ENCODE results near the gene FRMD1.
A peak's percentile ranks its signal among the peaks of the same experiment; 100 is the strongest.

Gene FRMD1

GRCh38 chr6:168015009-168015408, 64.0 kb downstream of the FRMD1 start:
- no peak overlapping the region for H3K27ac ChIP-seq
- DNase-seq (ENCODE audit: low read depth, low spot score) = no peak

GRCh38 chr6:168014428-168014827, 64.6 kb downstream of the FRMD1 start:
- DNase-seq (ENCODE audit: low read depth, low spot score) = no peak
- no peak overlapping the region for H3K27ac ChIP-seq

GRCh38 chr6:168013250-168013915, 65.6 kb downstream of the FRMD1 start:
- DNase-seq (ENCODE audit: low read depth, low spot score) = no peak
- no peak overlapping the region for H3K27ac ChIP-seq

GRCh38 chr6:168012431-168013249, 66.4 kb downstream of the FRMD1 start:
- DNase-seq (ENCODE audit: low read depth, low spot score) = no peak
- no peak overlapping the region for H3K27ac ChIP-seq

- no peak for DNase-seq (ENCODE audit: low read depth, low spot score)
- H3K27ac ChIP-seq = no peak overlapping the region
Measured at GRCh38 chr6:168011291-168011690, 67.7 kb downstream of the FRMD1 start.

GRCh38 chr6:168009331-168009730, 69.7 kb downstream of the FRMD1 start:
- no peak overlapping the region for H3K27ac ChIP-seq
- DNase-seq (ENCODE audit: low read depth, low spot score) = no peak

GRCh38 chr6:168007592-168008338, 71.2 kb downstream of the FRMD1 start:
- DNase-seq (ENCODE audit: low read depth, low spot score) = peak; percentile 94
- peak overlapping the region; percentile 10 for H3K27ac ChIP-seq

GRCh38 chr6:168005796-168006195, 73.2 kb downstream of the FRMD1 start:
- H3K27ac ChIP-seq = no peak overlapping the region
- no peak for DNase-seq (ENCODE audit: low read depth, low spot score)

- no peak for DNase-seq (ENCODE audit: low read depth, low spot score)
- H3K27ac ChIP-seq = no peak overlapping the region
Measured at GRCh38 chr6:168004945-168005344, 74.1 kb downstream of the FRMD1 start.

- H3K27ac ChIP-seq = no peak overlapping the region
- DNase-seq (ENCODE audit: low read depth, low spot score) = no peak
Measured at GRCh38 chr6:168004023-168004422, 75.0 kb downstream of the FRMD1 start.
